B cell (primary cell): ENCODE measurements around the gene MRLN. TPM values are rescaled to one million over a fixed set of nuclear protein-coding genes. Genes with fewer than 3 reads are reported as not detected.

ENCODE experiments used
- ATAC-seq: fragments of 200-7000 bp; cut with Tn5 transposase; one replicate; pipeline ENCODE4 v1.10.0; 2021; ENCODE audit warnings: low read depth, mild to moderate bottlenecking, moderate number of reproducible peaks, moderate library complexity
- CTCF ChIA-PET: fragments of 350-600 bp; sonication (Branson Sonifier 250); formaldehyde crosslinking; loops from one replicate; lab custom pipeline; 2021; ENCODE audit warnings: antibody characterized with exemption, inconsistent platforms; lab: Charles Lee
- POLR2A ChIA-PET: fragments of 350-600 bp; sonication (Branson Sonifier 250); formaldehyde crosslinking; loops from one replicate; lab custom pipeline; 2021; ENCODE audit warnings: antibody characterized with exemption; lab: Charles Lee
- DNase-seq: peaks from one replicate; pipeline ENCODE4 v3.0.0; 2013
- H2AFZ ChIP-seq: 2 replicates; pipeline ENCODE4 v1.6.1; 2012; ENCODE audit warnings: mild to moderate bottlenecking, low read depth, low read length; ENCODE audit not compliant: insufficient read depth, poor library complexity, severe bottlenecking
- H3K27ac ChIP-seq, 2 donors: 1 replicate in 1 of 2; 2 replicates in 1 of 2; pipeline ENCODE4 v1.5.1; 2012 to 2013; ENCODE audit warnings: low read length in 2 of 2, mild to moderate bottlenecking in 2 of 2, moderate library complexity in 1 of 2
- H3K27me3 ChIP-seq, 4 experiments: fragments of 200-600 bp in 1 of 4; sonication (generic) in 1 of 4; replicated peaks in 1 of 4; 1 replicate in 2 of 4; 2 replicates in 2 of 4; pipeline versions ENCODE4 v1.6.1 to v1.7.0; 2013 to 2016; ENCODE audit warnings: low read length in 3 of 4, mild to moderate bottlenecking in 2 of 4, mixed read lengths in 1 of 4, moderate library complexity in 1 of 4; ENCODE audit not compliant: insufficient read depth in 4 of 4, control insufficient read depth in 3 of 4; ENCODE audit errors: control extremely low read depth in 1 of 4
- H3K36me3 ChIP-seq, 2 experiments: replicated peaks in 1 of 2; 1 replicate in 1 of 2; 2 replicates in 1 of 2; pipeline versions ENCODE4 v1.6.1 to v1.7.1; 2013; ENCODE audit warnings: low read length in 1 of 2; ENCODE audit not compliant: insufficient read depth in 2 of 2, control insufficient read depth in 1 of 2; ENCODE audit errors: control extremely low read depth in 1 of 2, extremely low read depth in 1 of 2
- H3K4me1 ChIP-seq, 2 donors: fragments of 200-600 bp in 1 of 2; sonication (generic) in 1 of 2; 1 replicate in 1 of 2; 2 replicates in 1 of 2; pipeline versions ENCODE4 v1.5.1 to v1.6.1; 2013 to 2017; ENCODE audit warnings: low read length in 2 of 2; ENCODE audit not compliant: control insufficient read depth in 2 of 2, insufficient read depth in 2 of 2
- H3K4me2 ChIP-seq: replicated peaks from 2 replicates; pipeline ENCODE3; 2012; ENCODE audit warnings: mild to moderate bottlenecking, low read depth, low read length; ENCODE audit not compliant: poor library complexity, severe bottlenecking
- H3K4me3 ChIP-seq, 5 experiments: fragments of 200-600 bp in 1 of 5; sonication (generic) in 1 of 5; 1 replicate in 3 of 5; 2 replicates in 2 of 5; pipeline versions ENCODE4 v1.5.1 to v1.7.0; 2011 to 2016; ENCODE audit warnings: low read length in 4 of 5, mild to moderate bottlenecking in 4 of 5, low read depth in 2 of 5, control low read depth in 1 of 5, moderate library complexity in 1 of 5; ENCODE audit not compliant: insufficient read depth in 1 of 5; ENCODE audit errors: control extremely low read depth in 1 of 5, extremely low read depth in 1 of 5
- H3K79me2 ChIP-seq: fragments of 200-600 bp; sonication (generic); one replicate; pipeline ENCODE4 v1.6.0; 2016; ENCODE audit warnings: low read length; ENCODE audit not compliant: control insufficient read depth, insufficient read depth
- H3K9ac ChIP-seq: fragments of 200-600 bp; sonication (generic); 2 replicates; pipeline ENCODE4 v1.6.1; 2017; ENCODE audit warnings: mild to moderate bottlenecking, low read length, moderate library complexity
- H3K9me3 ChIP-seq, 3 donors: one replicate each; pipeline versions ENCODE4 v1.6.1 to v1.7.1; 2013; ENCODE audit warnings: low read length in 2 of 3; ENCODE audit not compliant: control insufficient read depth in 2 of 3, insufficient read depth in 1 of 3; ENCODE audit errors: control extremely low read depth in 1 of 3
- H4K20me1 ChIP-seq: 2 replicates; pipeline ENCODE4 v1.6.0; 2012; ENCODE audit warnings: mild to moderate bottlenecking, low read length; ENCODE audit not compliant: insufficient read depth, control insufficient read depth, poor library complexity, severe bottlenecking
- H3K27ac Mint-ChIP-seq: one replicate; pipeline ENCODE4 v1.8.0; 2021; ENCODE audit warnings: mixed read lengths
- H3K27me3 Mint-ChIP-seq: one replicate; pipeline ENCODE4 v1.8.0; 2021; ENCODE audit warnings: mixed read lengths
- H3K4me1 Mint-ChIP-seq: one replicate; pipeline ENCODE4 v1.8.0; 2021; ENCODE audit warnings: mixed read lengths
- H3K4me3 Mint-ChIP-seq: one replicate; pipeline ENCODE4 v1.8.0; 2021; ENCODE audit warnings: mixed read lengths
- H3K9me3 Mint-ChIP-seq: one replicate; pipeline ENCODE4 v1.8.0; 2022; ENCODE audit warnings: mixed read lengths; ENCODE audit not compliant: insufficient read depth
- CTCF ChIP-seq: fragments of 200-600 bp; IDR thresholded peaks from one replicate; pipeline ENCODE4 v1.8.0; 2022; ENCODE audit warnings: antibody characterized with exemption, mild to moderate bottlenecking
- EZH2 ChIP-seq: IDR thresholded peaks from 2 replicates; pipeline ENCODE4 v1.6.1; 2012; ENCODE audit warnings: borderline replicate concordance, low read depth, mild to moderate bottlenecking, moderate library complexity, low read length; ENCODE audit not compliant: insufficient read depth, poor library complexity, severe bottlenecking
- WGBS: methylation state at CpG from one replicate; pipeline ENCODE4 v1.1.5; 2013; ENCODE audit warnings: missing lambda C conversion rate; ENCODE audit not compliant: insufficient coverage; 5-methylcytosine and 5-hydroxymethylcytosine counted together
- intact Hi-C: fragments of 100-400 bp; cut with micrococcal nuclease; formaldehyde crosslinking; loops from one replicate; pipeline ENCODE4 v1.10.0; 2022
- polyA plus RNA-seq: library from polyadenylated mRNA; depleted of rRNA; stranded (reverse); fragments of >200 nt; gene quantifications from 2 replicates; pipeline ENCODE4 v1.2.3, GENCODE V29; 2012
- total RNA-seq, 2 donors: library from RNA; stranded (reverse); fragments of 120-200 nt in 1 of 2; gene quantifications; 1 replicate in 1 of 2; 2 replicates in 1 of 2; pipeline versions ENCODE4 v1.2.3 to v1.2.4, GENCODE V29; 2013 to 2022

MRLN gene
- total and polyA plus RNA-seq, 2 donors (not counting 1 experiment from before 2014, with no cell fraction given) = not detected

GRCh38 chr10:59704630-59705029 lies 48.6 kb downstream of the MRLN start:
- H3K4me2 ChIP-seq = no peak overlapping the region
- H3K4me1 Mint-ChIP-seq = peaks cover 6% of the 10 kb centered on the region
- no peak overlapping the region for H3K27ac Mint-ChIP-seq
- peaks cover 11 to 16% of the 10 kb centered on the region in 2 donors for H3K4me1 ChIP-seq
- no peak overlapping the region for H3K27ac ChIP-seq
- peaks cover 19% of the 10 kb centered on the region for H3K27me3 Mint-ChIP-seq
- DNase-seq = no peak
- no peaks in the 10 kb centered on the region for H3K36me3 ChIP-seq
- H2AFZ ChIP-seq = no peak overlapping the region
- no peak for TF ChIP-seq CTCF
- TF ChIP-seq EZH2 = no peak
- no peaks in the 10 kb centered on the region for H3K9me3 Mint-ChIP-seq
- H3K27me3 ChIP-seq = peaks cover 0 to 18% (median 15%) of the 10 kb centered on the region in 4 experiments
- WGBS = no CpG with 5 or more reads among the region's 2 CpGs
- intact Hi-C loops = no loop called here
- no peak overlapping the region for H3K9ac ChIP-seq
- CTCF ChIA-PET = no interaction called here
- no peak overlapping the region for H3K4me3 ChIP-seq
- no peaks in the 10 kb centered on the region for H4K20me1 ChIP-seq
- no peak for ATAC-seq
- H3K9me3 ChIP-seq = no peaks in the 10 kb centered on the region
- H3K4me3 Mint-ChIP-seq = no peak overlapping the region
- POLR2A ChIA-PET = no interaction called here
- no peaks in the 10 kb centered on the region for H3K79me2 ChIP-seq

DNA sequence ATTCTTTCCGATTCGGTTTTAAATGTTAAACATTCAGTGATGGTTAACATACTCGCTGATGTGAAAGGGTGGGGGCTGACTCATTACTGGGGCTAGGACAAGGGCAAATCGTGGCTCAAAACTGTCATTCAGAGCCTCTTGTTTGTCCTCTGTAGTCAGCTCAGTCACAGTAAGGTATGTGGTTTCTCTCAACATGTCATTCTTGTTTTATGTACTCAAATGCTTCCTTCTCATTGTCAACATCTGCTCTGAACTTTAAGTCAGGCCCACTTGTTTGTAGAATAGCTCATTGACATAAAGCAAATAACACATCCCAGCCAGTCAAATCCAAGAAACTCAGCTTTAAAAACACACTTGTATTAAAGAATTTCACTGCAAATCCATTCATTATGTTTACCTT lies 50.9 kb downstream of the MRLN start:
- ChIA-PET CTCF (interaction anchor here (1.3 kb wide), 1 partner anchor 77 kb away, joined by 6 read pairs; no protein-coding TSS in a partner anchor), POLR2A (no interaction called here)
- ATAC-seq (no peak), DNase-seq (no peak)
- no peaks in the 10 kb centered on the region for H3K9me3 Mint-ChIP-seq
- H3K36me3 ChIP-seq = no peaks in the 10 kb centered on the region
- no peak overlapping the region for H3K9ac ChIP-seq
- no peak overlapping the region for H3K27ac ChIP-seq
- H3K79me2 ChIP-seq = no peaks in the 10 kb centered on the region
- H3K4me2 ChIP-seq = no peak overlapping the region
- WGBS = 92% methylated on average over 4 of the region's 4 CpGs
- no peak overlapping the region for H3K4me3 ChIP-seq
- no peak overlapping the region for H3K4me3 Mint-ChIP-seq
- H3K27me3 ChIP-seq = peaks cover 0 to 7% (median 0%) of the 10 kb centered on the region in 4 experiments
- no peaks in the 10 kb centered on the region for H3K9me3 ChIP-seq
- H3K4me1 ChIP-seq = no peaks in the 10 kb centered on the region
- no peak overlapping the region for H2AFZ ChIP-seq
- no peaks in the 10 kb centered on the region for H3K4me1 Mint-ChIP-seq
- H4K20me1 ChIP-seq = no peaks in the 10 kb centered on the region
- H3K27me3 Mint-ChIP-seq = peaks cover 11% of the 10 kb centered on the region
- H3K27ac Mint-ChIP-seq = no peak overlapping the region
- intact Hi-C loops = no loop called here
- no peak for TF ChIP-seq EZH2
- no peak for TF ChIP-seq CTCF
